ENCODE measurements around the gene NCS1.

Gene NCS1

GRCh38 chr9:130159915-130160670 lies 12.1 kb upstream of the NCS1 start:
- no peak for DNase-seq
- intact Hi-C loops (cut with DNase I; ENCODE audit: low total_unique reads), result loop anchor here (5.0 kb wide), 1 partner anchor 72 kb away; no protein-coding TSS in a partner anchor
- peaks cover 0 to 9% (median 2%) of the 10 kb centered on the region in 4 donors for H3K4me1 ChIP-seq

GRCh38 chr9:130160862-130161470 lies 11.2 kb upstream of the NCS1 start:
- Histone ChIP-seq H3K4me3 (no peak overlapping the region), H3K9me3 (no peaks in the 10 kb centered on the region), H3K27ac (no peak overlapping the region), H3K27me3 (no peaks in the 10 kb centered on the region), H3K4me1 (peaks cover 0 to 9% (median 2%) of the 10 kb centered on the region in 4 donors), H3K36me3 (no peaks in the 10 kb centered on the region)
- no peak for DNase-seq
- TF ChIP-seq CTCF (IDR thresholded peaks at IDR 0.05), result no peak
- intact Hi-C loops (cut with DNase I; ENCODE audit: low total_unique reads), result no loop called here

More at GRCh38 chr9:130159915-130160670, 12.1 kb upstream of the NCS1 start:
- H3K4me3 ChIP-seq, result no peak overlapping the region
- no peak overlapping the region for H3K27ac ChIP-seq
- no peaks in the 10 kb centered on the region for H3K27me3 ChIP-seq
- TF ChIP-seq CTCF (IDR thresholded peaks at IDR 0.05), result no peak
- no peaks in the 10 kb centered on the region for H3K9me3 ChIP-seq
- H3K36me3 ChIP-seq, result no peaks in the 10 kb centered on the region

- no peaks in the 10 kb centered on the region for H3K4me1 ChIP-seq
- intact Hi-C loops (cut with DNase I; ENCODE audit: low total_unique reads), result no loop called here
- H3K4me3 ChIP-seq, result no peak overlapping the region
- TF ChIP-seq CTCF (IDR thresholded peaks at IDR 0.05), result no peak
- H3K36me3 ChIP-seq, result no peaks in the 10 kb centered on the region
- no peak for DNase-seq
- H3K9me3 ChIP-seq, result no peaks in the 10 kb centered on the region
- H3K27me3 ChIP-seq, result no peaks in the 10 kb centered on the region
- no peak overlapping the region for H3K27ac ChIP-seq
These were observed 6.6 kb upstream of the NCS1 start for GRCh38 chr9:130165579-130165978.

- Histone ChIP-seq H3K4me1 (peaks cover 0 to 2% (median 1%) of the 10 kb centered on the region in 4 donors), H3K9me3 (no peaks in the 10 kb centered on the region), H3K36me3 (no peaks in the 10 kb centered on the region), H3K27me3 (no peaks in the 10 kb centered on the region), H3K27ac (no peak overlapping the region), H3K4me3 (no peak overlapping the region)
- TF ChIP-seq CTCF (IDR thresholded peaks at IDR 0.05), result no peak
- intact Hi-C loops (cut with DNase I; ENCODE audit: low total_unique reads), result no loop called here
- no peak for DNase-seq
These were observed 5.8 kb upstream of the NCS1 start for GRCh38 chr9:130166399-130166798.

- no peak for DNase-seq
- no peaks in the 10 kb centered on the region for H3K36me3 ChIP-seq
- intact Hi-C loops (cut with DNase I; ENCODE audit: low total_unique reads), result no loop called here
- H3K4me1 ChIP-seq, result peaks cover 0 to 10% (median 7%) of the 10 kb centered on the region in 4 donors
- no peak overlapping the region for H3K4me3 ChIP-seq
- no peaks in the 10 kb centered on the region for H3K27me3 ChIP-seq
- no peaks in the 10 kb centered on the region for H3K9me3 ChIP-seq
- no peak overlapping the region for H3K27ac ChIP-seq
- TF ChIP-seq CTCF (IDR thresholded peaks at IDR 0.05), result no peak
These were observed 4.3 kb upstream of the NCS1 start for GRCh38 chr9:130167927-130168326.

Measured in tibial artery (tissue), 4 donors.